GM13976 (cell line): ENCODE measurements around the gene TBX4.

Experiments
- DNase-seq: peaks from one replicate; pipeline ENCODE4 v3.0.0; 2012; ENCODE audit warnings: low spot score
- CTCF ChIP-seq: IDR thresholded peaks from 2 replicates; pipeline ENCODE4 v1.5.1; 2012; ENCODE audit warnings: borderline replicate concordance, mild to moderate bottlenecking; ENCODE audit not compliant: insufficient read depth; ENCODE audit errors: extremely low read depth, missing control alignments, control extremely low read depth
- in situ Hi-C: fragments of 300-500 bp; cut with MboI; formaldehyde crosslinking; loops from one replicate; pipeline ENCODE4 v1.12.0; 2022; ENCODE audit warnings: low sequenced_read_pairs, mixed read lengths, inconsistent platforms; ENCODE audit not compliant: unreplicated experiment

TBX4 gene

DNA sequence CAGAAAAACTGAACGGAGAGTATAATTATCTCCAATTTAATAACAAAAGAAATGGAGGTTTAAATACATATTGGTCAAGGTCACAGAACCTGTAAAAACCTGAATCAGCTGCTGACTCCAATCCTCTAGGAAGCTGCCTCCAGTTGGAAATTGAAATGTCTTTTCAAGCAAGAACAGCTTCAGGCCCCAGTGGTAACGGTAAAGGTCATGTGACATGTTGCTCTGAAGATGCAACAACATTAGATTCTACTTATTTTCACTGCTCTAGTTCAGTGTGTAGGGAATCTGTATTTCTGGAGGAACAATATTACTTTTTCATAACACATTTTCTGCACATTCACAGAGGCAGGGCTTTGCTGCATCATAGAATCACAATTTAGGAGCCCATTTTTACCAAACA is 58.8 kb downstream of the TBX4 start:
- in situ Hi-C loops: no loop called here
- DNase-seq: no peak
- TF ChIP-seq CTCF: no peak

- in situ Hi-C loops: no loop called here
- TF ChIP-seq CTCF: no peak
- DNase-seq: no peak
These were observed 59.4 kb downstream of the TBX4 start for GRCh38 chr17:61511480-61512182.

DNA sequence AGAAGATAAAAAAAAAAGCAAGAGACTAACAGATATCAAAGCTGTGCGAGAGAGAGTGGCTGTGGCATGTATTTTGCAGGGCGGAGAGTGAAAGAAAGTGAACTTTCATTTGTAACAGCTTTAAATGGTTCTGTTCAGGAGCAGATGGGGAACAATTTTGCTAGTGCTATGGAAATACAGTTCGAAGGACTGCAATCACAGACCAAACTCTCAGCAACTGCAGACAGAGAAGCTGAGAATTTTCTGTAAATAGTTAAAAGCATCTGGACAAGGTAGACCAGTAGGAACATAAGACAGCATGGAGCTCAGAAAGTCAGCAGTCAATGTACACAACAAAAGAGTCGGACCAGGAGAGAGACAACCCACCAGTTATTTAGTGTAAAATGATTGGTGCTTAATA is 62.3 kb downstream of the TBX4 start:
- in situ Hi-C loops: no loop called here
- TF ChIP-seq CTCF: no peak
- no peak for DNase-seq

GRCh38 chr17:61517265-61517664 is 65.0 kb downstream of the TBX4 start:
- TF ChIP-seq CTCF: no peak
- in situ Hi-C loops: no loop called here
- no peak for DNase-seq

- no peak for DNase-seq
- in situ Hi-C loops: no loop called here
- no peak for TF ChIP-seq CTCF
These were observed 65.8 kb downstream of the TBX4 start for GRCh38 chr17:61517843-61518606.

DNA sequence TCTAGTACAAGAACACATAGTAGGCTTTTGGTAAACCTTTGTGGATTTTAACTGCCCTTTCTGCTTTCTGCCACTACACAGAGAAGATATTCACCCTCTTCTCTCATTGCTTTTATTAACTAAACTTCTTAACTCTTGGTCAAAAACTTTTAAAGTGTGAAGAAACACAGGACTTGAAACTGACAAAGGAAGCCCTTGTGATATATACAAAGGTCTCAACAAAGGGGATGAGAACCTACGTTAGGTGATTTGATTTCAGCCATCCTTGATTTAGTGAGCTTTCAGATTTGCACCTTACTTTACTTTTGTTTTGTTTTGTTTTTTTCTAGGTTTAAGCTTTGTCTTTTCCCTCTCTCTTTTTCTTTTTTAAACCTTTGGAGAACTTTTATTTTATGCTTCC is 66.9 kb downstream of the TBX4 start:
- in situ Hi-C loops: no loop called here

More for the DNA sequence above, 66.9 kb downstream of the TBX4 start:
- no peak for TF ChIP-seq CTCF
- DNase-seq: no peak
